Measurements from ENCODE around the gene ADH7. TPM values are rescaled to one million over a fixed set of nuclear protein-coding genes. Genes with fewer than 3 reads are reported as not detected.

The ADH7 gene
- total and polyA plus RNA-seq, 2 of the 4 experiments (the other 2 are of a cell fraction), result not detected

GRCh38 chr4:99414401-99414800 is 20.7 kb downstream of the ADH7 start:
- H4K5ac ChIP-seq (ENCODE audit: low read depth, low read length), result no peak overlapping the region
- H3K4me2 ChIP-seq (ENCODE audit: low read depth, low read length), result no peak overlapping the region
- no peaks in the 10 kb centered on the region for H3K9me3 ChIP-seq (ENCODE audit: control insufficient read depth, insufficient read depth, low read length)
- TF ChIP-seq SMC3 (IDR thresholded peaks at IDR 0.05; ENCODE audit: low read depth, low read length) (no peak), RFX5 (IDR thresholded peaks at IDR 0.05; ENCODE audit: low read depth, low read length) (no peak), BHLHE40 (IDR thresholded peaks at IDR 0.05; ENCODE audit: low read depth, low read length) (no peak)
- H3K9me1 ChIP-seq (ENCODE audit: insufficient read depth, low read length), result no peaks in the 10 kb centered on the region
- BruUV-seq (replicated peaks), result no TSS peak
- ATAC-seq (ENCODE audit: low read depth) (no peak; the same call in 1 of the 2 replicates), DNase-seq (no peak)
- no peak overlapping the region for H4K91ac ChIP-seq (ENCODE audit: insufficient read depth, low read depth, low read length)
- H3K4me3 ChIP-seq (ENCODE audit: insufficient read depth, low read depth, low read length), result no peak overlapping the region
- H3K9ac ChIP-seq (ENCODE audit: low read depth, low read length), result no peak overlapping the region
- no peak overlapping the region for H3K18ac ChIP-seq (ENCODE audit: low read depth, low read length)
- POLR2A ChIA-PET (ENCODE audit: unreplicated experiment), result no interaction called here
- no peaks in the 10 kb centered on the region for H3K36me3 ChIP-seq (ENCODE audit: control insufficient read depth, insufficient read depth, low read length)
- intact Hi-C loops (cut with micrococcal nuclease) (no loop called here), in situ Hi-C loops (cut with MboI; ENCODE audit: low sequenced_read_pairs) (loop anchor here (5.0 kb wide), 1 partner anchor 292 kb away; no protein-coding TSS in a partner anchor), dilution Hi-C loops (cut with HindIII; ENCODE audit: low sequenced_read_pairs, unreplicated experiment) (no loop called here)
- no peaks in the 10 kb centered on the region for H3K27me3 ChIP-seq (ENCODE audit: control insufficient read depth, insufficient read depth, low read length)
- H3K4ac ChIP-seq (ENCODE audit: low read depth, low read length), result no peak overlapping the region
- no peak overlapping the region for H2BK15ac ChIP-seq (ENCODE audit: low read depth, low read length)
- CTCF ChIA-PET, result no interaction called here
- no peak overlapping the region for H3K14ac ChIP-seq (replicated peaks; ENCODE audit: low read depth, low read length)
- no peaks in the 10 kb centered on the region for H3K4me1 ChIP-seq (ENCODE audit: control insufficient read depth, insufficient read depth, low read length)
- no peak overlapping the region for H2BK5ac ChIP-seq (ENCODE audit: low read depth, low read length, poor library complexity, severe bottlenecking)
- H3K56ac ChIP-seq (ENCODE audit: extremely low read depth, insufficient read depth, low read length), result no peak overlapping the region
- no peak overlapping the region for H2BK120ac ChIP-seq (ENCODE audit: low read depth, low read length)
- no peaks in the 10 kb centered on the region for H4K20me1 ChIP-seq (ENCODE audit: insufficient read depth, low read length)
- no peak overlapping the region for H2BK20ac ChIP-seq (ENCODE audit: low read depth, low read length)
- H4K8ac ChIP-seq (ENCODE audit: low read depth in 2 of 2, low read length in 2 of 2), result no peak overlapping the region
- no peaks in the 10 kb centered on the region for H3K79me1 ChIP-seq (ENCODE audit: low read depth in 1 of 2, low read length in 2 of 2)
- H2AK5ac ChIP-seq (ENCODE audit: low read depth, low read length), result no peak overlapping the region
- no peak overlapping the region for H2AFZ ChIP-seq (replicated peaks; ENCODE audit: low read length, poor library complexity)
- no peak overlapping the region for H3K27ac ChIP-seq (ENCODE audit: insufficient read depth, low read length)
- H3K23ac ChIP-seq (ENCODE audit: low read depth, low read length), result no peak overlapping the region
- no peak overlapping the region for H2AK9ac ChIP-seq (replicated peaks; ENCODE audit: low read depth, low read length, poor library complexity)
